Smooth muscle cell (in vitro differentiated cells): Measurements from ENCODE around the gene TMCO4. TPM values are rescaled to one million over a fixed set of nuclear protein-coding genes. Genes with fewer than 3 reads are reported as not detected.

Experiments
- DNase-seq: peaks from one replicate; lab custom pipeline; 2025; ENCODE audit not compliant: unreplicated experiment; lab: John Stamatoyannopoulos, UW
- H2AFZ ChIP-seq: fragments of 200-600 bp; sonication (generic); 2 replicates; pipeline ENCODE4 v1.6.0; 2016; ENCODE audit warnings: antibody characterized with exemption, low read depth, mild to moderate bottlenecking
- H3F3A ChIP-seq: fragments of 200-600 bp; sonication (generic); 2 replicates; pipeline ENCODE4 v1.6.0; 2017; ENCODE audit warnings: antibody characterized with exemption, low read depth
- H3K27ac ChIP-seq: fragments of 200-600 bp; sonication (generic); 2 replicates; pipeline ENCODE4 v1.5.1; 2016; ENCODE audit warnings: low read depth, mild to moderate bottlenecking
- H3K27me3 ChIP-seq: fragments of 200-600 bp; sonication (generic); 2 replicates; pipeline ENCODE4 v1.6.1; 2016; ENCODE audit warnings: low read depth, mild to moderate bottlenecking
- H3K36me3 ChIP-seq: fragments of 200-600 bp; sonication (generic); 2 replicates; pipeline ENCODE4 v1.5.1; 2016; ENCODE audit warnings: low read depth
- H3K4me1 ChIP-seq: fragments of 200-600 bp; sonication (generic); 2 replicates; pipeline ENCODE4 v1.5.1; 2016; ENCODE audit warnings: low read depth
- H3K4me2 ChIP-seq: fragments of 200-600 bp; sonication (generic); 2 replicates; pipeline ENCODE4 v1.6.0; 2016; ENCODE audit warnings: mild to moderate bottlenecking
- H3K4me3 ChIP-seq: fragments of 200-600 bp; sonication (generic); 2 replicates; pipeline ENCODE4 v1.5.1; 2016; ENCODE audit warnings: mild to moderate bottlenecking
- H3K79me2 ChIP-seq: fragments of 200-600 bp; sonication (generic); 2 replicates; pipeline ENCODE4 v1.6.0; 2016; ENCODE audit warnings: low read depth, mild to moderate bottlenecking
- H3K9ac ChIP-seq: fragments of 200-600 bp; sonication (generic); 2 replicates; pipeline ENCODE4 v1.6.0; 2016; ENCODE audit warnings: low read depth
- H3K9me3 ChIP-seq: fragments of 200-600 bp; sonication (generic); replicated peaks from 2 replicates; pipeline ENCODE4 v1.5.1; 2016; ENCODE audit warnings: low read depth
- H4K20me1 ChIP-seq: fragments of 200-600 bp; sonication (generic); 2 replicates; pipeline ENCODE4 v1.6.0; 2016; ENCODE audit warnings: low read depth
- WGBS: methylation state at CpG from one replicate; pipeline ENCODE4 v1.1.7; 2016; ENCODE audit warnings: low lambda C conversion rate; 5-methylcytosine and 5-hydroxymethylcytosine counted together
- polyA plus RNA-seq: library from polyadenylated mRNA; unstranded; fragments of >200 nt; fragmentation: Nextera tagmentation; extraction: Ambion mirVana; gene quantifications from 2 replicates; pipeline ENCODE4 v1.2.1, GENCODE V29; 2016
- total RNA-seq: library from RNA; depleted of rRNA; stranded (reverse); fragments of >200 nt; gene quantifications from 2 replicates; pipeline ENCODE4 v1.2.3, GENCODE V29; 2014
- TF ChIP-seq, protein P1 (sequence below): fragments of 200-600 bp; sonication (generic); IDR thresholded peaks from 2 replicates; pipeline ENCODE4 v1.5.1; 2017; ENCODE audit warnings: borderline replicate concordance, mild to moderate bottlenecking, antibody characterized with exemption; ENCODE audit not compliant: insufficient read depth, poor library complexity, severe bottlenecking

The TMCO4 gene
- total and polyA plus RNA-seq, 2 experiments from 2014 or later = 5.4 to 6.8 TPM

DNA sequence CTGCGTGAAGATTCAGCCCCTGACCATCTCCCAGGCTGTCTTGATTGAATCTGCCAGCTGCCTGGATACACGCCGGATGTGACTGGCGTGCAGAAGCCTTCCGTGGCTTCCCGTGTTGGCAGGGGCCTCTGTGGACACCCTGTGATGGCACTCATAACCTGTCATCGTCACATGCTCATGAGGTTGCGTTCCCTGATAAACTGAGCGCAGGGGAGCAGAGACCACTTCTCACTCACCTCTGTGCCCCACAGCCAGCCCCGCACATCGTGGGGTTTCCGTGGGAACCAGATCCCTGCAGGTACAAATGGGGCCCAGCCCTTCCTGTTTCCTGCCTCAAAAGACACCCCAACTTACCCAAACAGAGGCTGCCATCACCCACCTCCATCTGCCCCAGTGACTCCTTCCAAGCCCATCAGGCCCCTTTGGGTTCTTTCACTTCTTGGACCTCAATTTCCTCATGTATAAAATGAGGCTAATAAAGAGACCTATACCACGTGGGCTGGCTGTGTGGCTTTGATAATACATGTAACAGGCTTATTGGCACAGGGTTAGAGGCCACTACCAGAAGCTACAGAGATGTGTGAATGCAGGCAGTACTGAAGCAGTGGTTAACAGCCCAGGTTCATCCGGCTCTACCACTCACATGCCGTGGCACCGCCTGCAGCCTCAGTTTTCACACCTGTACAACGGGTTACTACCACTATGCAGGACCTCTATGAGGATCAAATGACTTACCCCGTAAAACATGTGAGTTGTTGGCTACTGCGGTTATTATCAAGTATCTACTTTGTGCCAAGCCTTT, 111.5 kb downstream of the TMCO4 start:
- H3K4me2 ChIP-seq = no peak overlapping the region
- no peaks in the 10 kb centered on the region for H4K20me1 ChIP-seq
- TF ChIP-seq, protein P1, sequence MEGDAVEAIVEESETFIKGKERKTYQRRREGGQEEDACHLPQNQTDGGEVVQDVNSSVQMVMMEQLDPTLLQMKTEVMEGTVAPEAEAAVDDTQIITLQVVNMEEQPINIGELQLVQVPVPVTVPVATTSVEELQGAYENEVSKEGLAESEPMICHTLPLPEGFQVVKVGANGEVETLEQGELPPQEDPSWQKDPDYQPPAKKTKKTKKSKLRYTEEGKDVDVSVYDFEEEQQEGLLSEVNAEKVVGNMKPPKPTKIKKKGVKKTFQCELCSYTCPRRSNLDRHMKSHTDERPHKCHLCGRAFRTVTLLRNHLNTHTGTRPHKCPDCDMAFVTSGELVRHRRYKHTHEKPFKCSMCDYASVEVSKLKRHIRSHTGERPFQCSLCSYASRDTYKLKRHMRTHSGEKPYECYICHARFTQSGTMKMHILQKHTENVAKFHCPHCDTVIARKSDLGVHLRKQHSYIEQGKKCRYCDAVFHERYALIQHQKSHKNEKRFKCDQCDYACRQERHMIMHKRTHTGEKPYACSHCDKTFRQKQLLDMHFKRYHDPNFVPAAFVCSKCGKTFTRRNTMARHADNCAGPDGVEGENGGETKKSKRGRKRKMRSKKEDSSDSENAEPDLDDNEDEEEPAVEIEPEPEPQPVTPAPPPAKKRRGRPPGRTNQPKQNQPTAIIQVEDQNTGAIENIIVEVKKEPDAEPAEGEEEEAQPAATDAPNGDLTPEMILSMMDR = no peak
- no peaks in the 10 kb centered on the region for H3K4me1 ChIP-seq
- H2AFZ ChIP-seq = no peak overlapping the region
- no peaks in the 10 kb centered on the region for H3K36me3 ChIP-seq
- H3K9ac ChIP-seq = no peak overlapping the region
- no peak overlapping the region for H3K27ac ChIP-seq
- no peaks in the 10 kb centered on the region for H3K79me2 ChIP-seq
- H3F3A ChIP-seq = no peaks in the 10 kb centered on the region
- no peak for DNase-seq
- no peaks in the 10 kb centered on the region for H3K27me3 ChIP-seq
- H3K4me3 ChIP-seq = no peak overlapping the region
- no peaks in the 10 kb centered on the region for H3K9me3 ChIP-seq
- 92% methylated on average over 19 of the region's 19 CpGs for WGBS

DNA sequence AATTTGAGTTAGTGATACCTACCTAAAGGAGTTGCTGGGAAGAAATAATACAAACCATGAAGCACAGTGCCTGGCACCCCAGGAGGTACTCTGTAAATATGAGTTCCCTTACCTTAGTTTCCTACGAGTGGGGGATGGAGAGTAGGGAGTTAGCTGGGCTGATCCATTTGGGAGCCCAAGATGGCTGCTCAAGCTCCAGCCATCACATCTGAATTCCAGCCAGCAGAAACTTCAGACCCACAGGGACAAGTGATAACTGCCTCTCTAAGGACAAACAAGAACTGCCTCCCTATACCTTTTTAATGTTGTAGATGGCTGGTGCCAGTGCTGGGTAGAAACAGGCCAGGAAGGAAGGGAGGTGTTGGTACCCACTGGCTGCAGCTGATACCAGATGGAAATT, 112.3 kb downstream of the TMCO4 start:
- TF ChIP-seq, protein P1 = no peak
- Histone ChIP-seq H3K27ac (no peak overlapping the region), H3K4me2 (no peak overlapping the region), H4K20me1 (no peaks in the 10 kb centered on the region), H3K27me3 (no peaks in the 10 kb centered on the region), H3K9ac (no peak overlapping the region), H3K4me1 (no peaks in the 10 kb centered on the region), H3K36me3 (no peaks in the 10 kb centered on the region), H3K4me3 (no peak overlapping the region), H3F3A (no peaks in the 10 kb centered on the region), H3K9me3 (no peaks in the 10 kb centered on the region), H2AFZ (no peak overlapping the region), H3K79me2 (no peaks in the 10 kb centered on the region)
- 88% methylated on average over 1 of the region's 1 CpG for WGBS
- no peak for DNase-seq

DNA sequence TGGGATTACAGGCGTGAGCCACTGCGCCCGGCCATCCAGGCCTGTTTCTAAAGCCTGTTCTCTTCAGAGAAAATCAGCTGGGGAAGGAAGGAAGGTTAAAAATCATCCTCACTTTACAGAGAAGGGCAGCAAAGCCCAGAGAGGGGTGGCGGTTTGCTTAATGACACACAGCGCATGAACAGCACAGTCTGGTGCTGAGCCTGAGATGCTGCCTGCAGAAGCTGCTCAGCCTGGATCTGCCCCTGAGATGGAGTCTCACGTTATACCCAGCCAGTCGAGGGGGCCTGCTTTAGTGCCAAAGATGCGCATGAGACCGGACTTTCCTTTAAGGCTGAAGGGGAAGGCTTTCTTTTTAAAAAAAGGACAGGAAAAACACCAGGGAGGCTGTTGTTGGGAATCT, 113.7 kb downstream of the TMCO4 start:
- 80% methylated on average over 9 of the region's 9 CpGs for WGBS
- no peaks in the 10 kb centered on the region for H4K20me1 ChIP-seq

More for the DNA sequence above, 113.7 kb downstream of the TMCO4 start:
- Histone ChIP-seq H3K9ac (no peak overlapping the region), H3K4me1 (no peaks in the 10 kb centered on the region), H3K27ac (no peak overlapping the region), H3K27me3 (no peaks in the 10 kb centered on the region), H3K4me3 (no peak overlapping the region), H3K9me3 (no peaks in the 10 kb centered on the region), H3K36me3 (no peaks in the 10 kb centered on the region), H3F3A (no peaks in the 10 kb centered on the region), H3K79me2 (no peaks in the 10 kb centered on the region), H2AFZ (no peak overlapping the region), H3K4me2 (no peak overlapping the region)
- TF ChIP-seq, protein P1 = no peak
- DNase-seq = no peak
